Neuronal stem cell (in vitro differentiated cells): ENCODE results near the gene ART3.
A peak's percentile ranks its signal among the peaks of the same experiment; 100 is the strongest.

Source experiments
- DNase-seq: peaks from one replicate; pipeline ENCODE4 v3.0.0-alpha.2; 2013; ENCODE audit warnings: low spot score
- H2AFZ ChIP-seq: one replicate; pipeline ENCODE4 v1.6.1; 2013; ENCODE audit warnings: mild to moderate bottlenecking, low read length, inconsistent platforms
- H2AK5ac ChIP-seq: 2 replicates; pipeline ENCODE4 v1.6.1; 2013; ENCODE audit warnings: low read depth, mild to moderate bottlenecking, inconsistent platforms, low read length, moderate library complexity, mixed read lengths
- H2BK120ac ChIP-seq: 2 replicates; pipeline ENCODE4 v1.6.1; 2013; ENCODE audit warnings: low read depth, mild to moderate bottlenecking, inconsistent platforms, low read length, moderate library complexity, mixed read lengths
- H2BK12ac ChIP-seq: one replicate; pipeline ENCODE4 v1.6.1; 2013; ENCODE audit warnings: low read length, inconsistent platforms
- H2BK15ac ChIP-seq: 2 replicates; pipeline ENCODE4 v1.6.1; 2013; ENCODE audit warnings: mild to moderate bottlenecking, low read length, inconsistent platforms, mixed read lengths
- H2BK5ac ChIP-seq: one replicate; pipeline ENCODE4 v1.6.1; 2013; ENCODE audit warnings: inconsistent platforms, mild to moderate bottlenecking, low read length, moderate library complexity
- H3K14ac ChIP-seq: one replicate; pipeline ENCODE4 v1.6.1; 2013; ENCODE audit warnings: low read length, inconsistent platforms
- H3K18ac ChIP-seq: 2 replicates; pipeline ENCODE4 v1.6.1; 2013; ENCODE audit warnings: low read length, inconsistent platforms
- H3K23ac ChIP-seq: 2 replicates; pipeline ENCODE4 v1.6.1; 2013; ENCODE audit warnings: low read depth, mild to moderate bottlenecking, mixed read lengths, low read length, inconsistent platforms; ENCODE audit not compliant: poor library complexity
- H3K27ac ChIP-seq: replicated peaks from 3 replicates; pipeline ENCODE4 v1.5.1; 2013; ENCODE audit warnings: low read length, inconsistent platforms
- H3K27me3 ChIP-seq, 3 experiments: 2 replicates each; pipeline ENCODE4 v1.6.1; 2013; ENCODE audit warnings: low read length in 3 of 3, mild to moderate bottlenecking in 2 of 3, inconsistent platforms in 1 of 3, low read depth in 1 of 3, mixed read lengths in 1 of 3, moderate library complexity in 1 of 3; ENCODE audit not compliant: control insufficient read depth in 3 of 3, insufficient read depth in 3 of 3
- H3K36me3 ChIP-seq, 2 donors: replicated peaks in 1 of 2; 2 replicates each; pipeline ENCODE4 v1.6.1; 2013; ENCODE audit warnings: low read length in 2 of 2; ENCODE audit not compliant: control insufficient read depth in 2 of 2, insufficient read depth in 2 of 2
- H3K4ac ChIP-seq: 2 replicates; pipeline ENCODE4 v1.6.1; 2013; ENCODE audit warnings: inconsistent platforms, mild to moderate bottlenecking, low read length, moderate library complexity
- H3K4me1 ChIP-seq, 2 donors: 1 replicate in 1 of 2; 2 replicates in 1 of 2; pipeline ENCODE4 v1.6.1; 2013; ENCODE audit warnings: low read length in 2 of 2, low read depth in 1 of 2; ENCODE audit not compliant: control insufficient read depth in 2 of 2, insufficient read depth in 1 of 2
- H3K4me2 ChIP-seq: one replicate; pipeline ENCODE4 v1.6.1; 2013; ENCODE audit warnings: mild to moderate bottlenecking, low read length, inconsistent platforms; ENCODE audit not compliant: insufficient read depth, poor library complexity, severe bottlenecking
- H3K4me3 ChIP-seq, 2 donors: 2 replicates each; pipeline ENCODE4 v1.5.1; 2013; ENCODE audit warnings: low read length in 2 of 2, mild to moderate bottlenecking in 2 of 2, inconsistent platforms in 1 of 2, moderate library complexity in 1 of 2
- H3K79me1 ChIP-seq: one replicate; pipeline ENCODE4 v1.6.1; 2013; ENCODE audit warnings: low read depth, mild to moderate bottlenecking, inconsistent platforms, low read length, moderate library complexity
- H3K9ac ChIP-seq: one replicate; pipeline ENCODE4 v1.6.1; 2013; ENCODE audit warnings: mild to moderate bottlenecking, low read depth, low read length, inconsistent platforms; ENCODE audit not compliant: poor library complexity
- H3K9me3 ChIP-seq, 2 donors: replicated peaks in 1 of 2; 2 replicates each; pipeline versions ENCODE3 to v1.6.1; 2013; ENCODE audit warnings: low read length in 2 of 2, mild to moderate bottlenecking in 2 of 2, inconsistent platforms in 1 of 2, low read depth in 1 of 2, mixed read lengths in 1 of 2, moderate library complexity in 1 of 2; ENCODE audit not compliant: control insufficient read depth in 2 of 2, insufficient read depth in 1 of 2
- H4K8ac ChIP-seq: one replicate; pipeline ENCODE4 v1.6.1; 2013; ENCODE audit warnings: low read depth, mild to moderate bottlenecking, inconsistent platforms, low read length, moderate library complexity
- H4K91ac ChIP-seq: one replicate; pipeline ENCODE4 v1.6.1; 2013; ENCODE audit warnings: low read length, low read depth, mild to moderate bottlenecking, inconsistent platforms; ENCODE audit not compliant: poor library complexity
- WGBS, 2 donors: extraction: QIAGEN DNeasy Blood & Tissue Kit; methylation state at CpG; one replicate each; pipeline ENCODE4 v1.1.7; 2013; ENCODE audit warnings: missing lambda C conversion rate in 2 of 2, mixed read lengths in 1 of 2; ENCODE audit not compliant: insufficient read length in 2 of 2, insufficient replicate concordance in 1 of 2; ENCODE audit errors: extremely low coverage in 2 of 2; 5-methylcytosine and 5-hydroxymethylcytosine counted together

Gene ART3

DNA sequence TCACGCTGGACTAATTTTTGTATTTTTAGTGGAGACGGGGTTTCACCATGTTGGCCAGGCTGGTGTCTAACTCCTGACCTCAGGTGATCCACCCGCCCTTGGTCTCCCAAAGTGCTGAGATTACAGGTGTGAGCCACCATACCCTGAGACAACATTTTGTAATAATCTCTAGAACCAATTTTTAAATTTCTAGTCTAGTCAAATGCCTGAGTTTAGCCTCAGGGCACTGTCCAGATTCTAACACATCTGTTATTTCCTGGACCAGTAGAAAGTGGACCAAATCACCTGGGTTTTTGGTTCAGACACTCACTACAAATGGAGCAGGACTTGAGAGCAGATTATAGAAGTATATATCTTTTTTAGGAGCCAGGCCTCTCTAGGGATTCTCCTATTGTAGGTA, 21.6 kb downstream of the ART3 start:
- no peak overlapping the region for H2AK5ac ChIP-seq
- no peak overlapping the region for H2AFZ ChIP-seq
- H3K14ac ChIP-seq = no peak overlapping the region
- no peak overlapping the region for H3K23ac ChIP-seq
- no peak overlapping the region for H3K4me2 ChIP-seq
- no peak overlapping the region for H2BK15ac ChIP-seq
- no peak for DNase-seq
- no peak overlapping the region for H3K18ac ChIP-seq
- no peak overlapping the region for H3K9ac ChIP-seq
- H3K4me1 ChIP-seq = no peaks in the 10 kb centered on the region
- no CpG with 5 or more reads among the region's 3 CpGs for WGBS, 2 donors
- no peak overlapping the region for H2BK12ac ChIP-seq
- no peaks in the 10 kb centered on the region for H3K36me3 ChIP-seq
- no peaks in the 10 kb centered on the region for H3K79me1 ChIP-seq
- H2BK5ac ChIP-seq = no peak overlapping the region
- H3K4me3 ChIP-seq = no peak overlapping the region
- H2BK120ac ChIP-seq = no peak overlapping the region
- no peak overlapping the region for H3K4ac ChIP-seq
- H4K8ac ChIP-seq = no peak overlapping the region
- H3K9me3 ChIP-seq = no peaks in the 10 kb centered on the region
- no peak overlapping the region for H3K27ac ChIP-seq
- no peak overlapping the region for H4K91ac ChIP-seq
- peaks cover 0 to 12% (median 0%) of the 10 kb centered on the region in 3 experiments for H3K27me3 ChIP-seq

DNA sequence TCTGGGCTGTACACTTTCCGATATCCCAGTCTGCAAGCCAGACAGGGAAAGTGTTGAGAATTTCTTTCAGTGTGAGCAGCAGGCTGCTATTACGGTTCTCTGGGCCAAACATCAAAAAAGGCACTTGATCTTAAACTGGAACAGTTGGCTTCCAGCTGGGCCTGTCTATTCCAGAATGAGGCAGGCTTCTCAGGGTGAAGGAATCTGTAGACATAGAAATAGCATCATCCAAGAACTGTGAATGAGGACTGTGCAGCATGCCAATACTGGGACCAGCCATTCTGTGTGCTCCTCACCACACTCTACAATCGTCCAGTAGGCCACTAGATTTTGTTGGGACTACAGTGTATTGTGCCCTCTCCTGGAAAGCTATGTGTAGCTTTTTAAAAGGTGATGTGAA, 31.1 kb downstream of the ART3 start:
- Histone ChIP-seq H3K4me3 (no peak overlapping the region), H4K91ac (no peak overlapping the region)
- DNase-seq = no peak

DNA sequence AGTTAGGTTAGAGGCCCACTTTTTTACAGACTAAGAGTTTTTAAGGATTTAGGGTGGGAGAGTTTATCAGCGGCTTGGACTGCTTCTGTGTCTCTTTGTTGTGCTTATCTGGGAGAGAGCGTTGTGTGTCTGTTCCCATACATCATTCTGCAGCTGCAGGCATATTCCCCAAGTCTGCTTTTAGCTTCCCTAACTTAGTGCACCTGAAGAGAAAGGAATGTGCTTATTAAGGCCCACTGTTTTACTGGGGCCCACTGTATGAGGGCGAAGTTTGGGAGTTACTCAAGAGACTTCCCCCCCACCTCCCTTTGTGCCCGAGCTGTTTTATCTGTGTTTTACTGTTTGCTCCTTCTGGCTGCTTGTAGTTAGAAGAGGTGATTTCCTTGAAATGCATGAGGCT, 31.9 kb downstream of the ART3 start:
- H2AFZ ChIP-seq = peak overlapping the region; percentile 66
- no peak overlapping the region for H2AK5ac ChIP-seq
- no peak overlapping the region for H3K18ac ChIP-seq
- H2BK15ac ChIP-seq = no peak overlapping the region
- H3K23ac ChIP-seq = no peak overlapping the region
- H3K36me3 ChIP-seq = no peaks in the 10 kb centered on the region
- no peak overlapping the region for H2BK120ac ChIP-seq
- H2BK12ac ChIP-seq = no peak overlapping the region
- H3K14ac ChIP-seq = no peak overlapping the region
- H3K79me1 ChIP-seq = no peaks in the 10 kb centered on the region
- no peak overlapping the region for H3K9ac ChIP-seq
- WGBS, 2 donors = no CpG with 5 or more reads among the region's 4 CpGs
- H3K27me3 ChIP-seq = no peaks in the 10 kb centered on the region
- no peak overlapping the region for H3K27ac ChIP-seq
- no peaks in the 10 kb centered on the region for H3K9me3 ChIP-seq
- DNase-seq = no peak
- H3K4me2 ChIP-seq = no peak overlapping the region
- H3K4me3 ChIP-seq = no peak overlapping the region
- H3K4me1 ChIP-seq = peaks cover 0 to 3% of the 10 kb centered on the region in 2 donors
- H3K4ac ChIP-seq = no peak overlapping the region
- H2BK5ac ChIP-seq = no peak overlapping the region
- no peak overlapping the region for H4K8ac ChIP-seq
- no peak overlapping the region for H4K91ac ChIP-seq

More for the DNA sequence above, 31.1 kb downstream of the ART3 start:
- peaks cover 0 to 3% of the 10 kb centered on the region in 2 donors for H3K4me1 ChIP-seq
- no peaks in the 10 kb centered on the region for H3K79me1 ChIP-seq
- H3K18ac ChIP-seq = no peak overlapping the region
- H3K4ac ChIP-seq = no peak overlapping the region
- H3K14ac ChIP-seq = no peak overlapping the region
- H2AK5ac ChIP-seq = no peak overlapping the region
- no peaks in the 10 kb centered on the region for H3K9me3 ChIP-seq
- no peak overlapping the region for H3K23ac ChIP-seq
- H3K9ac ChIP-seq = no peak overlapping the region
- WGBS, 2 donors = no CpG with 5 or more reads among the region's 3 CpGs
- no peak overlapping the region for H2BK15ac ChIP-seq
- H3K27me3 ChIP-seq = no peaks in the 10 kb centered on the region
- H2BK120ac ChIP-seq = no peak overlapping the region
- peak overlapping the region; percentile 27 for H2AFZ ChIP-seq
- H2BK12ac ChIP-seq = no peak overlapping the region
- no peak overlapping the region for H2BK5ac ChIP-seq
- no peaks in the 10 kb centered on the region for H3K36me3 ChIP-seq
- no peak overlapping the region for H3K4me2 ChIP-seq
- H4K8ac ChIP-seq = no peak overlapping the region
- H3K27ac ChIP-seq = no peak overlapping the region

DNA sequence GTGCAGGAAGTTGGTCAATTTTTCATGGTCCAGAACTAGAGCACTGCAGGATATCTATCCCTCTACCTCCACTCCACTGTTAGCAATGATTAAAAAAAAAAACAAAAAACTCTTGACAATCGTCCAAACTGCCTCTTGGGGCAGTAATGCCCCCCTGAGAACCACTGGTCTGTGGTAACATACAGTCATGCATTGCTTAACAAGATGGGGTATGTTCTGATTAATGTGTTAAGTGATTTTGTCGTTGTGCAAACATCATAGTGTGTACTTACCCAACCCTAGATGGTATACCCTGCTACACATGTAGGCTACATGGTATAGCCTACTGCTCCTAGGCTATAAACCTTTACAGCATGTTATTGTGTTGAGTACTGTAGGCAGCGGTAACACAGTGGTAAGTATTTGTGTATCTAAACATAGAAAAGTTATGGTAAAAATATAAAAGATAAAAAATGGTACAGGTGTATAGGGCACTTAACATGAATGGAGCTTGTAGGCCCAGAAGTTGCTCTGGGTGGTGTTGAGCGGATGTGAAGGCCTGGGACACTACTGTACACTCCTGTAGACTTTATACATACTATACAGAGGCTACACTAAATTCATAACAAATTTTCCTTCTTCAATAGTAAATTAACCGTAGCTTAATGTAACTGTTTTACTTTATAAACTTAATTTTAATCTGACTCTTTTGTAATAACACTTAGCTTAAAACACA, 34.1 kb downstream of the ART3 start:
- no peak overlapping the region for H3K14ac ChIP-seq
- DNase-seq = no peak
- no peaks in the 10 kb centered on the region for H3K27me3 ChIP-seq
- H3K27ac ChIP-seq = no peak overlapping the region
- no peak overlapping the region for H3K23ac ChIP-seq
- no peak overlapping the region for H3K4ac ChIP-seq
- no peak overlapping the region for H2BK5ac ChIP-seq
- H2AFZ ChIP-seq = no peak overlapping the region
- WGBS, 2 donors = no CpG with 5 or more reads among the region's 5 CpGs
- H3K4me2 ChIP-seq = no peak overlapping the region
- H2BK15ac ChIP-seq = no peak overlapping the region
- H4K91ac ChIP-seq = no peak overlapping the region
- no peak overlapping the region for H4K8ac ChIP-seq
- no peak overlapping the region for H3K4me3 ChIP-seq
- H3K36me3 ChIP-seq = peaks cover 6 to 18% of the 10 kb centered on the region in 2 donors
- no peak overlapping the region for H2AK5ac ChIP-seq
- H3K9me3 ChIP-seq = no peaks in the 10 kb centered on the region
- no peaks in the 10 kb centered on the region for H3K79me1 ChIP-seq
- no peak overlapping the region for H2BK120ac ChIP-seq
- no peak overlapping the region for H3K9ac ChIP-seq
- no peak overlapping the region for H2BK12ac ChIP-seq
- peaks cover 0 to 3% of the 10 kb centered on the region in 2 donors for H3K4me1 ChIP-seq
- no peak overlapping the region for H3K18ac ChIP-seq
